H1 (cell line): ENCODE results near the gene ACOT7. TPM values are rescaled to one million over a fixed set of nuclear protein-coding genes. Genes with fewer than 3 reads are reported as not detected.

Experiments used
- CTCF ChIA-PET: fragments of 300-600 bp; sonication (Branson Sonifier 250); formaldehyde crosslinking; loops from one replicate; lab custom pipeline; 2021; ENCODE audit not compliant: partially characterized antibody; lab: Charles Lee
- POLR2A ChIA-PET: fragments of 300-600 bp; sonication (Branson Sonifier 250); formaldehyde crosslinking; loops from one replicate; lab custom pipeline; 2021; ENCODE audit warnings: inconsistent platforms; ENCODE audit not compliant: partially characterized antibody; lab: Charles Lee
- DNase-seq, 2 experiments: peaks; one replicate each; pipeline versions ENCODE4 v3.0.0 to v3.0.0-alpha.2; 2010 to 2022; ENCODE audit warnings: low spot score in 2 of 2, low read depth in 1 of 2, mixed read lengths in 1 of 2
- FAIRE-seq: peaks from 2 replicates; lab custom pipeline; 2011; peaks lifted over from hg19 to GRCh38; lab: Jason Lieb, UNC
- H2AFZ ChIP-seq: 2 replicates; pipeline ENCODE4 v1.8.1; 2012; ENCODE audit warnings: low read length, inconsistent platforms
- H2AK5ac ChIP-seq: 2 replicates; pipeline ENCODE4 v1.6.1; 2013; ENCODE audit warnings: low read depth, low read length
- H2BK120ac ChIP-seq: replicated peaks from 2 replicates; pipeline ENCODE3; 2013; ENCODE audit warnings: low read depth, low read length, inconsistent platforms
- H2BK12ac ChIP-seq: 2 replicates; pipeline ENCODE4 v1.6.1; 2013; ENCODE audit warnings: low read depth, low read length
- H2BK15ac ChIP-seq: 2 replicates; pipeline ENCODE4 v1.6.1; 2013; ENCODE audit warnings: low read length
- H2BK20ac ChIP-seq: 2 replicates; pipeline ENCODE4 v1.6.1; 2013; ENCODE audit warnings: low read length
- H2BK5ac ChIP-seq: 2 replicates; pipeline ENCODE4 v1.6.1; 2013; ENCODE audit warnings: low read depth, low read length
- H3K14ac ChIP-seq: 2 replicates; pipeline ENCODE4 v1.6.1; 2013; ENCODE audit warnings: inconsistent platforms; ENCODE audit not compliant: insufficient read length
- H3K18ac ChIP-seq: 2 replicates; pipeline ENCODE4 v1.6.1; 2013; ENCODE audit warnings: low read length; ENCODE audit errors: extremely low read depth
- H3K23ac ChIP-seq: 2 replicates; pipeline ENCODE4 v1.6.1; 2013; ENCODE audit warnings: inconsistent platforms; ENCODE audit not compliant: insufficient read length
- H3K23me2 ChIP-seq: 2 replicates; pipeline ENCODE4 v1.6.1; 2013; ENCODE audit warnings: low read depth, low read length
- H3K27ac ChIP-seq: 2 replicates; pipeline ENCODE4 v1.6.1; 2011; ENCODE audit warnings: low read depth, low read length, inconsistent platforms
- H3K27me3 ChIP-seq, 4 experiments: replicated peaks in 1 of 4; 1 replicate in 1 of 4; 2 replicates in 3 of 4; pipeline versions ENCODE4 v1.6.1 to v1.8.1; 2011 to 2013; ENCODE audit warnings: low read length in 3 of 4, mild to moderate bottlenecking in 3 of 4, inconsistent platforms in 2 of 4, mixed read lengths in 2 of 4, moderate library complexity in 1 of 4; ENCODE audit not compliant: control insufficient read depth in 3 of 4, insufficient read depth in 3 of 4; ENCODE audit errors: extremely low read depth in 1 of 4
- H3K36me3 ChIP-seq, 4 experiments: 2 replicates each; pipeline versions ENCODE4 v1.6.1 to v1.8.1; 2011 to 2013; ENCODE audit warnings: mild to moderate bottlenecking in 4 of 4, low read length in 3 of 4, moderate library complexity in 2 of 4, control low read depth in 1 of 4, inconsistent platforms in 1 of 4; ENCODE audit not compliant: insufficient read depth in 4 of 4, control insufficient read depth in 2 of 4
- H3K4ac ChIP-seq: replicated peaks from 2 replicates; pipeline ENCODE3; 2013; ENCODE audit warnings: low read length, low read depth, mixed read lengths, inconsistent platforms; ENCODE audit not compliant: insufficient read length
- H3K4me1 ChIP-seq, 4 experiments: replicated peaks in 1 of 4; 1 replicate in 1 of 4; 2 replicates in 3 of 4; pipeline versions ENCODE4 v1.6.1 to v1.8.1; 2011 to 2013; ENCODE audit warnings: low read length in 3 of 4, inconsistent platforms in 2 of 4, mixed read lengths in 1 of 4; ENCODE audit not compliant: insufficient read depth in 4 of 4, control insufficient read depth in 3 of 4
- H3K4me2 ChIP-seq, 2 experiments: 2 replicates each; pipeline versions ENCODE4 v1.6.1 to v1.8.1; 2011 to 2013; ENCODE audit warnings: low read depth in 2 of 2, low read length in 2 of 2, control low read depth in 1 of 2, inconsistent platforms in 1 of 2, mild to moderate bottlenecking in 1 of 2; ENCODE audit not compliant: insufficient read depth in 1 of 2
- H3K4me3 ChIP-seq, 4 experiments: fragments of 200-600, 300-600 bp in 1 of 4; sonication (generic), shearing (Covaris generic), sonication (Bioruptor Twin) in 1 of 4; 2 replicates each; pipeline versions ENCODE4 v1.5.1 to v1.8.1; 2011 to 2016; ENCODE audit warnings: low read length in 4 of 4, low read depth in 3 of 4, control low read depth in 2 of 4, inconsistent platforms in 2 of 4, mild to moderate bottlenecking in 2 of 4, mixed read lengths in 1 of 4, moderate library complexity in 1 of 4; ENCODE audit not compliant: insufficient read depth in 2 of 4; ENCODE audit errors: extremely low read depth in 1 of 4
- H3K56ac ChIP-seq: replicated peaks from 2 replicates; pipeline ENCODE3; 2013; ENCODE audit warnings: low read depth, mild to moderate bottlenecking, mixed read lengths, low read length, inconsistent platforms; ENCODE audit not compliant: insufficient read length
- H3K79me1 ChIP-seq: 2 replicates; pipeline ENCODE4 v1.6.1; 2013; ENCODE audit warnings: low read depth, low read length, control low read depth
- H3K79me2 ChIP-seq, 2 experiments: 2 replicates each; pipeline versions ENCODE4 v1.6.1 to v1.8.1; 2012 to 2013; ENCODE audit warnings: low read length in 2 of 2, mild to moderate bottlenecking in 2 of 2, inconsistent platforms in 1 of 2; ENCODE audit not compliant: insufficient read depth in 2 of 2, control insufficient read depth in 1 of 2
- H3K9ac ChIP-seq, 4 experiments: replicated peaks in 1 of 4; 1 replicate in 1 of 4; 2 replicates in 3 of 4; pipeline versions ENCODE4 v1.6.1 to v1.8.1; 2011 to 2013; ENCODE audit warnings: low read depth in 3 of 4, low read length in 3 of 4, control low read depth in 2 of 4, mild to moderate bottlenecking in 2 of 4, moderate library complexity in 2 of 4, inconsistent platforms in 1 of 4; ENCODE audit errors: extremely low read depth in 1 of 4
- H3K9me3 ChIP-seq, 2 experiments: 2 replicates each; pipeline versions ENCODE4 v1.6.1 to v1.8.1; 2012 to 2013; ENCODE audit warnings: mild to moderate bottlenecking in 2 of 2, moderate library complexity in 2 of 2, control low read depth in 1 of 2, inconsistent platforms in 1 of 2, low read depth in 1 of 2, low read length in 1 of 2, mixed read lengths in 1 of 2; ENCODE audit not compliant: insufficient read depth in 2 of 2
- H4K20me1 ChIP-seq, 2 experiments: replicated peaks in 1 of 2; 2 replicates each; pipeline versions ENCODE3 to v1.8.1; 2011 to 2013; ENCODE audit warnings: inconsistent platforms in 2 of 2, low read length in 2 of 2, mild to moderate bottlenecking in 1 of 2; ENCODE audit not compliant: insufficient read depth in 2 of 2, control insufficient read depth in 1 of 2
- H4K5ac ChIP-seq: 2 replicates; pipeline ENCODE4 v1.6.1; 2013; ENCODE audit warnings: low read length, low read depth, mixed read lengths, inconsistent platforms; ENCODE audit not compliant: insufficient read length
- H4K8ac ChIP-seq: 2 replicates; pipeline ENCODE4 v1.8.0; 2013; ENCODE audit warnings: mild to moderate bottlenecking, moderate library complexity, low read length, inconsistent platforms; ENCODE audit not compliant: insufficient read depth; ENCODE audit errors: extremely low read depth
- H4K91ac ChIP-seq: replicated peaks from 2 replicates; pipeline ENCODE3; 2013; ENCODE audit warnings: low read length, mixed read lengths, inconsistent platforms; ENCODE audit not compliant: insufficient read length
- ASH2L ChIP-seq: fragments of 200-600, 300-600 bp; sonication (generic); IDR thresholded peaks from one replicate; pipeline ENCODE4 v1.7.1; 2017; ENCODE audit warnings: low read length
- EP300 ChIP-seq, 2 experiments: IDR thresholded peaks; 1 replicate in 1 of 2; 2 replicates in 1 of 2; pipeline ENCODE4 v1.6.1; 2011 to 2012; ENCODE audit warnings: low read depth in 2 of 2, low read length in 2 of 2, mild to moderate bottlenecking in 2 of 2, borderline replicate concordance in 1 of 2, inconsistent platforms in 1 of 2, moderate library complexity in 1 of 2
- FOSL1 ChIP-seq: IDR thresholded peaks from 2 replicates; pipeline ENCODE4 v1.6.1; 2011; ENCODE audit warnings: mild to moderate bottlenecking, low read depth, low read length, moderate library complexity; ENCODE audit not compliant: insufficient read depth
- PHF8 ChIP-seq: fragments of 200-600 bp; sonication (generic); conservative IDR thresholded peaks from 2 replicates; pipeline ENCODE4 v1.7.1; 2012; ENCODE audit warnings: low read depth, mild to moderate bottlenecking, inconsistent platforms, low read length, moderate library complexity
- RXRA ChIP-seq: IDR thresholded peaks from 2 replicates; pipeline ENCODE4 v1.6.1; 2011; ENCODE audit warnings: low read depth, mild to moderate bottlenecking, low read length, moderate library complexity; ENCODE audit not compliant: insufficient read depth
- YY1 ChIP-seq: IDR thresholded peaks from 2 replicates; pipeline ENCODE4 v1.6.1; 2011; ENCODE audit warnings: low read depth, mild to moderate bottlenecking, low read length
- WGBS, 2 experiments: shearing (Covaris generic) in 1 of 2; methylation state at CpG; one replicate each; pipeline versions ENCODE4 v1.1.6 to v1.1.7; 2013 to 2015; ENCODE audit warnings: low lambda C conversion rate in 2 of 2, mixed read lengths in 2 of 2, inconsistent platforms in 1 of 2, low coverage in 1 of 2, missing lambda C conversion rate in 1 of 2; ENCODE audit not compliant: insufficient replicate concordance in 2 of 2, insufficient coverage in 1 of 2, insufficient read length in 1 of 2; ENCODE audit errors: extremely low coverage in 1 of 2, missing lambda C conversion rate in 1 of 2; 5-methylcytosine and 5-hydroxymethylcytosine counted together
- polyA plus RNA-seq, 7 experiments: library from polyadenylated mRNA; depleted of rRNA in 3 of 7; stranded (reverse) in 5 of 7; unstranded in 2 of 7; fragments of >200 nt in 5 of 7; fragments of 200-250 nt in 2 of 7; gene quantifications; 1 replicate in 5 of 7; 2 replicates in 1 of 7; 4 replicates in 1 of 7; pipeline versions ENCODE4 v1.2.1 to v1.2.3, GENCODE V29; 2011 to 2013; ENCODE audit warnings: missing spikeins in 2 of 7, mixed read lengths in 2 of 7
- total RNA-seq: library from RNA; stranded (reverse); fragmentation: NEBNext Ultra II Directional; extraction: Animal tissue kit (Norgen Biotek cat#: 25700); gene quantifications from 2 replicates; pipeline ENCODE4 v1.2.1, GENCODE V29; 2021

The ACOT7 gene
- total and polyA plus RNA-seq, 2 of the 8 experiments (the other 6 are each of a cell fraction or from before 2014, with no cell fraction given) = 151 to 214 TPM

DNA sequence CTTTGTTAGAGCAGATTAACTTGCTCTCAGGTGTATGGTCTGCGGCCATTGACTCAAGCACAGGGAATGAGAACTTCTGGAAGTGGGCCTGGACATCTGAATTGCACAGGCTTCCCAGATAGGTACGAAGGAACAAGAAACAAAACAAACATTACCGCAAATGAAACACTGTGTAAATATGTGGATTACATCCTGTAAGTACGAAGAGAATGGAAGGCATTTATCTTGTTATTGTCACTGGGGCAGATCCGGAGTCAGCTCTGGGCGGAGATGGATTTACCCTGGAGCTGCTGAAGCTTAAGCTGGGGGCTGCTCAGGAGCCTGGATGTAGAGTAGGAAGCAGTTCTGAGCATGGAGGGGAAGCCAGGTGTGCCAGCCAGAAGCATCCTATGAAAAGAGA lies 19.3 kb upstream of the ACOT7 start:
- POLR2A ChIA-PET = interaction anchor here (1.0 to 1.5 kb wide), 2 partner anchors 19 to 68 kb away, joined by 3 read pairs; no protein-coding TSS in a partner anchor

More for the DNA sequence above, 19.3 kb upstream of the ACOT7 start:
- no peak overlapping the region for H2BK20ac ChIP-seq
- H3K27ac ChIP-seq = no peak overlapping the region
- no peak for DNase-seq
- H3K79me1 ChIP-seq = no peaks in the 10 kb centered on the region
- no peak overlapping the region for H3K56ac ChIP-seq
- no peak overlapping the region for H3K14ac ChIP-seq
- no peak overlapping the region for H4K91ac ChIP-seq
- no peak overlapping the region for H3K4ac ChIP-seq
- CTCF ChIA-PET = interaction anchor here (0.6 to 58.4 kb wide), 15 partner anchors 7 to 175 kb away, joined by 3 to 1769 read pairs (median 5); partner anchors contain the start of gene ESPN
- no peaks in the 10 kb centered on the region for H3K36me3 ChIP-seq
- no peak for FAIRE-seq
- no peak overlapping the region for H4K5ac ChIP-seq
- peaks cover 2 to 6% (median 5%) of the 10 kb centered on the region in 4 experiments; a peak in 5 of 7 replicates for H3K4me1 ChIP-seq
- no peaks in the 10 kb centered on the region for H3K79me2 ChIP-seq
- no peak overlapping the region for H2BK5ac ChIP-seq
- H2BK15ac ChIP-seq = no peak overlapping the region
- H3K9me3 ChIP-seq = no peaks in the 10 kb centered on the region
- H3K18ac ChIP-seq = no peak overlapping the region
- H4K20me1 ChIP-seq = no peaks in the 10 kb centered on the region
- TF ChIP-seq RXRA = no peak
- no peak for TF ChIP-seq PHF8
- TF ChIP-seq EP300 (IDR thresholded peaks at IDR 0.05; ENCODE audit: borderline replicate concordance in 1 of 2, low read depth in 2 of 2, low read length in 2 of 2) = no peak
- no peak for TF ChIP-seq YY1
- TF ChIP-seq ASH2L = no peak
- no peak for TF ChIP-seq FOSL1
- H2AK5ac ChIP-seq = no peak overlapping the region
- no peak overlapping the region for H3K23ac ChIP-seq
- no peaks in the 10 kb centered on the region for H3K23me2 ChIP-seq
- no peak overlapping the region for H2AFZ ChIP-seq
- no peak overlapping the region for H2BK120ac ChIP-seq
- no peak overlapping the region for H3K9ac ChIP-seq
- H3K27me3 ChIP-seq = peaks cover 14 to 36% (median 35%) of the 10 kb centered on the region in 4 experiments
- 88% methylated on average over 6 of the region's 6 CpGs; no CpG with 5 or more reads in 1 of the 2 experiments for WGBS, 2 experiments
- H3K4me2 ChIP-seq = no peak overlapping the region
- no peak overlapping the region for H3K4me3 ChIP-seq
- no peak overlapping the region for H4K8ac ChIP-seq
- no peak overlapping the region for H2BK12ac ChIP-seq
